ENCODE data around the gene HEPACAM.

The HEPACAM gene

GRCh38 chr11:124898711-124899110, 37.1 kb downstream of the HEPACAM start:
- DNase-seq: no peak

- no peak for DNase-seq
Measured at GRCh38 chr11:124898263-124898680, 37.6 kb downstream of the HEPACAM start.

GRCh38 chr11:124897674-124898262, 38.1 kb downstream of the HEPACAM start, which contains the start of gene ROBO4:
TSS of gene ROBO4 (minus strand) at chr11:124897865. CDS start at chr11:124897795, 70 bp downstream.
- DNase-seq: no peak

- DNase-seq: no peak
Measured at GRCh38 chr11:124896821-124897391, 38.9 kb downstream of the HEPACAM start.

- DNase-seq: no peak
Measured at GRCh38 chr11:124896071-124896750, 39.6 kb downstream of the HEPACAM start.

GRCh38 chr11:124895471-124895971, 40.3 kb downstream of the HEPACAM start:
- no peak for DNase-seq

- DNase-seq: no peak
Measured at GRCh38 chr11:124894606-124895430, 41.0 kb downstream of the HEPACAM start.

GRCh38 chr11:124893781-124894401, 42.0 kb downstream of the HEPACAM start:
- no peak for DNase-seq

GRCh38 chr11:124892750-124893454, 42.9 kb downstream of the HEPACAM start:
- DNase-seq: no peak

- no peak for DNase-seq
Measured at GRCh38 chr11:124892146-124892545, 43.7 kb downstream of the HEPACAM start.

- no peak for DNase-seq
Measured at GRCh38 chr11:124891373-124891861, 44.4 kb downstream of the HEPACAM start.

- no peak for DNase-seq
Measured at GRCh38 chr11:124890683-124891372, 45.0 kb downstream of the HEPACAM start.

- no peak for DNase-seq
Measured at GRCh38 chr11:124890151-124890550, 45.7 kb downstream of the HEPACAM start.

GRCh38 chr11:124889191-124890091, 46.4 kb downstream of the HEPACAM start:
- no peak for DNase-seq

- DNase-seq: no peak
Measured at GRCh38 chr11:124887667-124888013, 48.2 kb downstream of the HEPACAM start.

GRCh38 chr11:124886978-124887666, 48.7 kb downstream of the HEPACAM start:
- DNase-seq: no peak

- no peak for DNase-seq
Measured at GRCh38 chr11:124886476-124886875, 49.4 kb downstream of the HEPACAM start.

- no peak for DNase-seq
Measured at GRCh38 chr11:124884869-124885479, 50.9 kb downstream of the HEPACAM start.

- DNase-seq: no peak
Measured at GRCh38 chr11:124884340-124884739, 51.5 kb downstream of the HEPACAM start.

Measured in cerebellar nuclear complex (tissue), 1 donor.